Cardiac fibroblast (primary cell): ENCODE results near the gene ASPDH.
A peak's percentile ranks its signal among the peaks of the same experiment; 100 is the strongest.

Experiments used
- DNase-seq, 2 donors: peaks; one replicate each; pipeline versions ENCODE4 v3.0.0 to v3.0.0-alpha.2; 2010; ENCODE audit warnings: low read depth in 2 of 2
- H3K4me3 ChIP-seq, 2 donors: replicated peaks in 1 of 2; 1 replicate in 1 of 2; 2 replicates in 1 of 2; pipeline ENCODE4 v1.5.1; 2011; ENCODE audit warnings: low read depth in 2 of 2, low read length in 2 of 2, mild to moderate bottlenecking in 2 of 2, moderate library complexity in 1 of 2
- TF ChIP-seq, protein P1 (sequence below): IDR thresholded peaks from one replicate; pipeline ENCODE4 v1.5.1; 2011; ENCODE audit warnings: low read depth, mild to moderate bottlenecking, low read length, inconsistent platforms

The ASPDH gene

DNA sequence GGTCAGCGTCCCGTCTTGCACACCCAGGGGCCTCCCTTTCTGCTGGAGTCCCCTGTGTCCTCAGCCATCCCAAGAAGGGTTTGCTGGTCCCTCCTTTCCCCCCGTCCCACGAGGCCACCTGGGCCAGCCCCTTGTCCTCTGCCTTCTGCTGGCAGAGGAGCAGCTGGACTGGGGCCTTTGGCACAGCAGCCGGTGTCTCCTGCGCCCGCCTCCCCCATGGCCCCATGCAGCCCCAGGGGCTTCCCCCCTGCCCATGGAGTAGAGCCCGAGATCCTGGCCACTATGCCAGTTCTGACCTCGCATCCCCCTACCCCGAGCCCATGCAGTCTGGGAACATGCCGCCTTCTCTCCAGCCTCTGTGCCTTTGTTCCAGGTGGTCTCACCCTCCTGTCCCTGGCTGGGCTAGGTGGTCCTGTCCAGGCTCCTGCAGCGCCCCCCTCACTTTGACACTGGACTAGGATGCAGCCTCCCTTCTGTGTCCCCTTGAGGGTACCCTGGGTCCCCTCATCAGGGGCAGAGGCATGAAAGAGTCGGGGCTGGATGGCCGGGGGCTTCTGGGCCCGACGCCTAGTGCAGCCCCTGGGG lies 31.4 kb downstream of the ASPDH start:
- H3K4me3 ChIP-seq: no peak overlapping the region
- TF ChIP-seq, protein P1, sequence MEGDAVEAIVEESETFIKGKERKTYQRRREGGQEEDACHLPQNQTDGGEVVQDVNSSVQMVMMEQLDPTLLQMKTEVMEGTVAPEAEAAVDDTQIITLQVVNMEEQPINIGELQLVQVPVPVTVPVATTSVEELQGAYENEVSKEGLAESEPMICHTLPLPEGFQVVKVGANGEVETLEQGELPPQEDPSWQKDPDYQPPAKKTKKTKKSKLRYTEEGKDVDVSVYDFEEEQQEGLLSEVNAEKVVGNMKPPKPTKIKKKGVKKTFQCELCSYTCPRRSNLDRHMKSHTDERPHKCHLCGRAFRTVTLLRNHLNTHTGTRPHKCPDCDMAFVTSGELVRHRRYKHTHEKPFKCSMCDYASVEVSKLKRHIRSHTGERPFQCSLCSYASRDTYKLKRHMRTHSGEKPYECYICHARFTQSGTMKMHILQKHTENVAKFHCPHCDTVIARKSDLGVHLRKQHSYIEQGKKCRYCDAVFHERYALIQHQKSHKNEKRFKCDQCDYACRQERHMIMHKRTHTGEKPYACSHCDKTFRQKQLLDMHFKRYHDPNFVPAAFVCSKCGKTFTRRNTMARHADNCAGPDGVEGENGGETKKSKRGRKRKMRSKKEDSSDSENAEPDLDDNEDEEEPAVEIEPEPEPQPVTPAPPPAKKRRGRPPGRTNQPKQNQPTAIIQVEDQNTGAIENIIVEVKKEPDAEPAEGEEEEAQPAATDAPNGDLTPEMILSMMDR: no peak
- no peak for DNase-seq

DNA sequence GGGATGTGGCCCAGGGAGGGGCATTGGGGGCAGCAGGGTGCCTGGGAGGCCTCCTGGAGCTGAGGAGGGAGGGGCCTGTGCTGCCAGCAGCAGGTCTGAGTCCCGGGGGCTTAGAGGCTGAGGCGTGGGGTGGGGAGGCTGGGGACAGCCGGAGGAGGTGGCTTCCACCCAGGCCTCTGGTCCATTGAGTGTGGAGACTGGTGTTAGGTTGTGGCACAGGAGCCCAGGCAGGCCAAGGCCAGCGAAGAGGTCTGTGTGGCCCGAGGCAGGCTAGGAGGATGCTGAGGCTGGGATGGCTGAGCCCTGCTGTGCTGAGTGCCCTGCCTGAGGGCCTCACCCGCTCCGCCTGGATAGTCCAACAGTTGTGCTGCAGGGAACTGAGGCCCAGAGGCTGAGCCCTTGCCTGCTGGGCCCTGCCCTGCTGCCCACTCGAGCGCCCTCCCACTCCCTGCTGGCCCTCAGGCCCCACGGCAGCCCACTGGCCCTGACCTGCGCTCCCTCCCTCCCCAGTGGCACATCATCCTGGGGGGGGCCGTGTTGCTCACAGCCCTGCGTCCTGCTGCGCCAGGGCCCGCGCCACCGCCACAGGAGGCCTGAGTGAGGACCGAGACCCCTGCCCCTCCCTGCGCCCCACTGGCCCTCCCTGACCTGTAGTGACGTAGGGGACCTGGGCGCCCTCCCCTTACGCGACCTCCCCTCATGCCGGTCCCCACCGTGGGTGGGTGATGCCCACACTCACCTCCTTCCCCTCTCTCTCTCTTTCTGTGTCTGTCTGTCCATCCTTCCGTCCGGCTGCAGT lies 32.2 kb downstream of the ASPDH start:
- TF ChIP-seq, protein P1: no peak
- no peak overlapping the region for H3K4me3 ChIP-seq
- no peak for DNase-seq

DNA sequence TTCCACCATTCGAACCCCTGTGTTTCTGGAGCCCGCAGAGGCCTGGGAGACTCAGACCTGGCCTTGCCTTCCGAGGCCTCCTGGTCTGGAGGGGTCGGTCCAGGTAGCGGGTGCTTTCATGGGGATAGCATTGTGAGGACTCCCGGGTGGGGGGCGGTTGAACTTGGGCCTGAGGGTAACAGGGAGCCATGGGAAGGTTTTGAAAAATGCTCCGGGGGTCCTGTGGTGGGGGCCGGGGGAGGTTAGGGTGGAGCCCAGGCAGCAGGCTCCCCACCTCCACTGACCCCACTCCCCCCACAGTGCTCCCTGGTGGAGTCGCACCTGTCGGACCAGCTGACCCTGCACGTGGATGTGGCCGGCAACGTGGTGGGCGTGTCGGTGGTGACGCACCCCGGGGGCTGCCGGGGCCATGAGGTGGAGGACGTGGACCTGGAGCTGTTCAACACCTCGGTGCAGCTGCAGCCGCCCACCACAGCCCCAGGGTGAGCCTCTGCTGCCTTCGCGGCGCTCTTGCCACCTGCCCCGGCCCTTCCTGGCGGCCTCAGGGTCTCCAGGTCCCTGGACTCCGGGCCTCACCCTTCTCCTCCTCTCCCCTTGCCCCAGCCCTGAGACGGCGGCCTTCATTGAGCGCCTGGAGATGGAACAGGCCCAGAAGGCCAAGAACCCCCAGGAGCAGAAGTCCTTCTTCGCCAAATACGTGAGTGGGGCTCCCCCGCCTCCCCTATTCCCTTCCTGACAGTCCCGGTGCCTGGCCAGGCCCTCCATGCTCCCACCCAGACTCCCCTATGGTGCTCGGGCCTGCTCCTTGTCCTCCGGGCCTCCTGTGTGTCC lies 33.2 kb downstream of the ASPDH start:
- TF ChIP-seq, protein P1: no peak
- no peak overlapping the region for H3K4me3 ChIP-seq
- DNase-seq: no peak

DNA sequence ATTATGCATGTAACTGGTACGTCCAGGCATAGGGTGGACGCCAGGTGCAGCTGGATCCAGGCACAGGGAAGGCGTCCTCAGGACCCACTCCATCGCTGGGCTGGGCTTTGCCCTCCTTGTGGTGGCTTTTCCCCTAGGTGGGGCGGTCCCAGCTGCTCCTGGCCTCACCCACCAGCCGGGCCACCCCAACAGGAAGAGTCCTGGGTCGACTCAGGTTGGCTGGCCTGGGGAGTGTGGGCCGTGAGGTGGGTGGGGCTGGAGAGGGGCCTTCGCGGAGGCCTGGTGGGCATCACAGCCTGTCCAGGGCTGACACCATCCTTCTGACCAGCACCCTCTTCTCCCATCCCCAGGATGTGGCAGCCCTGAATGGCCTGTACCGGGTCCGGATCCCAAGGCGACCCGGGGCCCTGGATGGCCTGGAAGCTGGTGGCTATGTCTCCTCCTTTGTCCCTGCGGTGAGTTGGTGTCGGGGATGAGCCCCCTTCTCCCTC lies 33.9 kb downstream of the ASPDH start:
- TF ChIP-seq, protein P1: no peak
- H3K4me3 ChIP-seq: no peak overlapping the region
- DNase-seq: no peak

DNA sequence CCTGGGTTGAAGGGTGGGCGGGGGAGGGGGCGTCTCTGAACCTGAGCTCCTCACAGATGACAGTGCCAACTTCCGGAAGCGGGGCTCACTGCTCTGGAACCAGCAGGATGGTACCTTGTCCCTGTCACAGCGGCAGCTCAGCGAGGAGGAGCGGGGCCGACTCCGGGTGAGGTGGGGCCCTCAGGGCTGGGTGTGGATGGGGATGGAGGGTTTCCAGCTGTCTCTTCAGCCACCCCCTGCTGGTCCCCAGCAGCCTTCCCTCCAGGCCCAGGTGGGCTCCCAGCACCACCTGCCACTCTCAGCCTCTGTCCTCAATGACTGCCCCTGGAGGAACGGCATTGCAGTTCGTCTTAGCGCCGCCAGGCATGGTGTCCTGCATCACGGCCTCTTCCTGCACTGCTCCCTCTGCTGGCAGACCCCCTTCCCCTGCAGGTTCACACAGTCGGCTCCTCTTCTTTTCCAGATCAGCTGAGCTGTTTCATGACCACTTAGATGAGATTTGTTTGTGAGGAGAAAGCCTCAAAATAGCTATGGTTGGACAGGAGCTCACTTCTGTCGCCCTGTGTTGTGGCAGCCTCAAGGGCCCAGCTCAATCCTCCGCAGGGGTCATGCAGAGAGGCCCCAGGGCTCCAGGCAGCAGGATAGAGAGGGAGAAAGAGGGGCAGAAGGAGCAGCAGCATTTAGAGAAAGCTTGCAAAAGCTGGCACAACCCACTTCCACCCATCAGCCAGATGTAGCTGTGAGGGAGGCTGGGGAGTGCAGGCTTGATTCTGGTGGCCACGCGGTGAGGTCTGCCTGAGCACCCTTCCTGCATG lies 34.6 kb downstream of the ASPDH start:
- DNase-seq: peak; percentile 60 to 61
- H3K4me3 ChIP-seq: no peak overlapping the region

More for the DNA sequence above, 34.6 kb downstream of the ASPDH start:
- TF ChIP-seq, protein P1: peak; percentile 83
